ENCODE measurements around the gene DUS2. TPM values are rescaled to one million over a fixed set of nuclear protein-coding genes. Genes with fewer than 3 reads are reported as not detected.

DUS2 gene
- total RNA-seq, 1 donor from 2014 or later = 19.4 TPM

- no peak for DNase-seq (ENCODE audit: low read depth in 2 of 2)
These were observed 55.0 kb downstream of the DUS2 start for GRCh38 chr16:68077866-68078700.

GRCh38 chr16:68078701-68079375, 55.8 kb downstream of the DUS2 start:
- DNase-seq (ENCODE audit: low read depth in 2 of 2) = no peak

DNA sequence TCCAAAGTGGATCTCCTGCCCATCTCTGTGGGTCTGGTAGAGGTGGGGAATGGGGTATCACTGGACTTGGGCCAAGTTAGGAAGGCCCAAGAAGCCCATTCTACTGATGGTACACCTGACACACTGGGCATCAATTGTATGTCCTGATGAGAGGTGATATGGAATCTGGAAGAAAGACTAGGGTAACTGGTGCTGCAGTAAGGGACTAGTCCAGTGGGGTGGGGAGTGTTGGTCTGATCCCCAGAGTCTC, 56.2 kb downstream of the DUS2 start:
- DNase-seq (ENCODE audit: low read depth in 2 of 2) = no peak

- peak; percentile 72 to 82 for DNase-seq (ENCODE audit: low read depth in 2 of 2)
These were observed 56.7 kb downstream of the DUS2 start for GRCh38 chr16:68079626-68080344.

- no peak for DNase-seq (ENCODE audit: low read depth in 2 of 2)
These were observed 59.0 kb downstream of the DUS2 start for GRCh38 chr16:68081861-68082628.

- DNase-seq (ENCODE audit: low read depth in 2 of 2) = no peak
These were observed 59.6 kb downstream of the DUS2 start for GRCh38 chr16:68082629-68083238.

DNA sequence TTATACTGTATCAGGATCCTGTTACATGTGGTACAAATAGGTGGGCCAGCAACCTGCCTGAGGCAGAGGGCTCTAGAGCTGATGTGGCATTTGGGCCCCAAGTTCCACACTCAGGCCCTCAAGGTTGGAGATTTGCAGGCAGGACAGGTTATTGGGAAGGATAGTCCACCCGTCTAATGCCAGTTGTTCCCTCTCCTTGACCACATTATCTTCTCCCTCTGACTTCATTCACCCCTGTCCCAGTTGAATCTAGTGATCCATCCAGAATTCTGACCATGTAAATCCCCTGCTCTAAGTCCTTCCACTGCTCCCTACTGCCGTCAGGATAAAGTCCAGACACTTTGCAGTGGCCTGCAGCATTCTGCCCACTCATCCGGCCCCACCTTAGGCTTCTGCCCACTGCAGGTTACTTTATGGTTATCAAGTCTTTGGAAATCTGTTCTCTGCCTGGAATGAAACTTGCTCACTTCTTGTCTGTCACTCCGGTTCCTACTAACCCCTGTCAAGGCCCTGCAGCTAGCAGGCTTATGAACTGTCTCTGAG, 60.2 kb downstream of the DUS2 start:
- DNase-seq (ENCODE audit: low read depth in 2 of 2) = no peak

- DNase-seq (ENCODE audit: low read depth in 2 of 2) = no peak
These were observed 60.9 kb downstream of the DUS2 start for GRCh38 chr16:68083861-68084503.

DNA sequence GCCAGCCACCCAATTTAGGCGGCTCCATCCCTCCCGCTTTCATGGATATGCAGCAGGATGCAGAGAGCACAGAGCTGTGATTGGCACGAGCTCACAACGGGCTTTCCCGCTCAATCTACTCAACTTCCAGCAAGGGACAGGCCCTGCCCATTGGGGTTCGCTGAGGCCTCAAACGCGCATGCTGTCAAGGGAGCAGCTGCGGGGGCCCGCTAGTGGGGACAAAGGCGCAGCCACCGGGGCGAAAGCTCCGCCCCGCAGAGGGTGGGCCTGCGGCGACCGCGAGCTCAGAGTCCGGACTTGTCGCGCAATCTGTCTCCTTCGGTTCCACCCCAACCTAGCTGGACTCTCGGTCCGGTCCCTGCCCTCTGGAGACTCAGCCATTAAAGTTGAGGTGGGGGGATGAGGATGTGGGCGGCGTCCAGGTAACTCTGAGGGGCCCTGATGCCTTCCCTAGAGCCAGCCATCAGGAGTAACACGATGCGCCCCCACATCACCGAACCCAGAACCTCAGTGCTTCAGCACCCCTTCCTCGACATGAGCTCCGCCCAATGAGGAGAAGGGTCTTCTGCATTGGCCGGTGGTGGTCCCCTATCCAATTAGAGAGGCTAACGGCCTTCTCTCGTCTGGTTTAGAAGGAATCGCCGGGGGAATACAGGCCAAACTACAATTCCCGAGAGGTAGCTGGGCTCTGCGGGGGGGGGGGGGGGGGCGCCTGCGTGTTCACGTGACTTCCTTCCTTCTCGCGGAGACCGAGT, 61.6 kb downstream of the DUS2 start:
- peak; percentile 52 to 80 for DNase-seq (ENCODE audit: low read depth in 2 of 2)

DNA sequence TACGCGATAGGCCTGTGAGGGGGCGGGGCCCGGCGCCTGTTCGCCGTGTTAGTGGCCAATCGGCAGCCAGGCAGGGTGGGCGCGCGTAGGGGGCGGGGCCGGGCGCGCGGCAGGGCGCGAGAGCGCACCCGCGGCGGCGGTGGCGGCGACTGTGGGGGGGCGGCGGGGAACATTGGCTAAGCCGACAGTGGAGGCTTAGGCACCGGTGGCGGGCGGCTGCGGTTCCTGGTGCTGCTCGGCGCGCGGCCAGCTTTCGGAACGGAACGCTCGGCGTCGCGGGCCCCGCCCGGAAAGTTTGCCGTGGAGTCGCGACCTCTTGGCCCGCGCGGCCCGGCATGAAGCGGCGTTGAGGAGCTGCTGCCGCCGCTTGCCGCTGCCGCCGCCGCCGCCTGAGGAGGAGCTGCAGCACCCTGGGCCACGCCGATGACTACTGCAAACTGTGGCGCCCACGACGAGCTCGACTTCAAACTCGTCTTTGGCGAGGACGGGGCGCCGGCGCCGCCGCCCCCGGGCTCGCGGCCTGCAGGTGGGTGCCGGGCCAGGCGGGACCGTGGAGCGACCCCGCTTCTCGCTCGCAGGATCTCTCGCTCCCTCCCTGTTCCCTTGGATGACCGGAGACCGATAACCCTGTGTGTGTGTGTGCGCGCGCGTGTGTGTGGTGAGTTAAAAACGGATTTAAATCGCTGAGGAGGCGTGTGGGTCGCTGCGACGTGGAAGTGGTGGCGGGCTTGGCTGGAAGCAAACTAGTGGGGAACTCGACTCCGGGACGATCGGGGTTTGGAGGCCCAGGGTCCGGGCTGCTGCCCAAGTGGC, 62.4 kb downstream of the DUS2 start, which contains the start of gene NFATC3:
TSS of gene NFATC3 (plus strand) at position 112 of the 813 bp plus-strand sequence. CDS start at position 424, 312 bp downstream.
- peak; percentile 86 to 97 for DNase-seq (ENCODE audit: low read depth in 2 of 2)

DNA sequence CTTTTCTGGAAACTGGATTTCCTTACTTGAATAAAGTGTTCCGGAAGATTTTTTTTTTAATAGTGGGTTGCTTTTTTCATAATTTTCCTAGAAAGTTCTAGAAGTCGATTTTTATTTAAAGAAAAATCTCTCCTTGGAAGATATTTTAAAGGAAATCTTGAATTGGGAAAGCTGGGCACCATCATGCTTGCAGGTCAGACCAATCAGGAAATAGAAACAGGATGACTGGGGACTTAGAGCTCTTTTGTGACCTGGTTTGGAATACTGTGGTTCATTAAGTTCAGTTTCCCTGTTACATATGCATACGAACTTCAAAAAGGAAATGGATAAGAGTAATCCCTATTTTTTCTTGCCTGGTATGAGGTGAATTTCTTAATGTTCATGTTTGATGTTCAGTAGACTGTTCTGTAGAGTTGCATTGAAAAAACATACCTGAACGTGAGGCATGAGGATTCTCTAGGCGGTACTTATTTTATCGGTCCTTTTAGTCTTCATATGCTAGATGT, 63.3 kb downstream of the DUS2 start:
- peak in 1 of 2 donors; percentile 54 for DNase-seq (ENCODE audit: low read depth in 2 of 2)

GRCh38 chr16:68086860-68087268, 63.8 kb downstream of the DUS2 start:
- DNase-seq (ENCODE audit: low read depth in 2 of 2) = no peak

- DNase-seq (ENCODE audit: low read depth in 2 of 2) = no peak
These were observed 64.6 kb downstream of the DUS2 start for GRCh38 chr16:68087688-68088087.

DNA sequence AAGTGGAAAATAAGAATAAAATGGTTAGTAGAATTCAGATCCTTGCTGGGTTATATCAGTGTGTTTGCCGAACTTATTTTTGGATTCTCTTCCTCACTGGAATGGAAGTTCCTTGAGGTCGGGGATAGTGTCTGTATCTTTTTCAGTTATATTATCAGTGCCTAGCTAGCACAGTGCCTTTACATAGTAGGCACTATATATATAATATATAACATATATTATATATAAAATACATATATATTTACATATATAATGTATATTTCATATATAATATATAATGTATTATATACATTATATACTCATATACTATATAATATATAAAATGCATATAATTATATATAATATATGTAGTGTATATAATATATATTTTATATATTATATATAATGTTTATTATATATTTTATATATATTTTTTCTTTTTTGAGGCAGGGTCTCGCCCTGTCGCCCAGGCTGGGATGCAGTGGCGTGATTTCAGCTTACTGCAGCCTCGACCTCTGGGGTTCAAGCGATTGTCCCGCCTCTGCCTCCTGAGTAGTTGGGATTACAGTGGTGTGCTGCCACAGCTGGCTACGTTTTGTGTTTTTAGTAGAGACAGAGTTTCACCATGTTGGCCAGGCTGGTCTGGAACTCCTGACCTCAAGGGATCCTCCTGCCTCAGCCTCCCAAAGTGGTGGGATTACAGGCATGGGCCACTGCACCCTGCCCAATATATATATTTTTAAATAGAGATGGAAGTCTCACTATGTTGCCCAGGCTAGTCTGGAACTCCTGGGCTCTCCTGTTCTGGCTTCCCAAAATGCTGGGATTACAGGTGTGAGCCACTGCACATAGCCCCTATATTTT, 65.3 kb downstream of the DUS2 start:
- no peak for DNase-seq (ENCODE audit: low read depth in 2 of 2)

DNA sequence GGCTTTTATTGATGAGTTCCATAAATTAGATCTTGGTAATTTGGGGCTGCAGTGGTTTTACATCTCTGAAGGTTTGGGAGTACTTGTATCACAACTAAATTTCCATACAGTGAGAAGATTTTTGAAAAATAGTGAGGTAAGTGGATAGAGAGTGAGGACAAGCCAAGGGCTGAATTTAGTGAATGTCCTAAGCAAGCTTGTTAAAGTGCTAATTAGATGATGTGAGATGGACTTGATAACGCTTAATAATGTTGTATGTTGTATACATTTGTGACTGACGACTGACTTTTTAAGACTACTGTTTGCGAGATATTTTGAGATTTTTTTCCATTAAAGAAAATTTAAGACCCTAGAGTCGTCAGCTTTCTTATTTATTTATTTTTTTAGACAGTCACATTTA, 66.0 kb downstream of the DUS2 start:
- DNase-seq (ENCODE audit: low read depth in 2 of 2) = no peak

GRCh38 chr16:68090130-68090529, 67.0 kb downstream of the DUS2 start:
- DNase-seq (ENCODE audit: low read depth in 2 of 2) = no peak

DNA sequence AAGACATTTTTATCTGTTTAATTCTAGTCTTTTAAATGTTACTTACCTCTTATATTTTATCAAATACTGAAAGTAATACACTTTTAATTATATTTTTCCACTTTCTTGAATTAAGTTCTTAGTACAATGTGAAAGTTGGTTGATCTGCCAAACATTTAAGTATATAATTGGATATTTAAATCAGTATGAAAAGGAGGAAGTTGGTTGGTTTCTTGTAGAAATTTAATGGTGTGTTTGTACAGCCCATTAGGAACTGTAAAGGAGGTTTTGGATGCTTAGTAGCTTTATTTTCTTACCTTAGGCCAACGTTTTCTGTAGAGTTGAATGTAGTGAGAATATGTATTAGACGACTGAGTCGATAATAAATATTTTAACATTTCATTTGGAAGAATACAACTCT, 67.4 kb downstream of the DUS2 start:
- DNase-seq (ENCODE audit: low read depth in 2 of 2) = no peak
